Measurements from ENCODE around the gene MCL1.

Gene MCL1

DNA sequence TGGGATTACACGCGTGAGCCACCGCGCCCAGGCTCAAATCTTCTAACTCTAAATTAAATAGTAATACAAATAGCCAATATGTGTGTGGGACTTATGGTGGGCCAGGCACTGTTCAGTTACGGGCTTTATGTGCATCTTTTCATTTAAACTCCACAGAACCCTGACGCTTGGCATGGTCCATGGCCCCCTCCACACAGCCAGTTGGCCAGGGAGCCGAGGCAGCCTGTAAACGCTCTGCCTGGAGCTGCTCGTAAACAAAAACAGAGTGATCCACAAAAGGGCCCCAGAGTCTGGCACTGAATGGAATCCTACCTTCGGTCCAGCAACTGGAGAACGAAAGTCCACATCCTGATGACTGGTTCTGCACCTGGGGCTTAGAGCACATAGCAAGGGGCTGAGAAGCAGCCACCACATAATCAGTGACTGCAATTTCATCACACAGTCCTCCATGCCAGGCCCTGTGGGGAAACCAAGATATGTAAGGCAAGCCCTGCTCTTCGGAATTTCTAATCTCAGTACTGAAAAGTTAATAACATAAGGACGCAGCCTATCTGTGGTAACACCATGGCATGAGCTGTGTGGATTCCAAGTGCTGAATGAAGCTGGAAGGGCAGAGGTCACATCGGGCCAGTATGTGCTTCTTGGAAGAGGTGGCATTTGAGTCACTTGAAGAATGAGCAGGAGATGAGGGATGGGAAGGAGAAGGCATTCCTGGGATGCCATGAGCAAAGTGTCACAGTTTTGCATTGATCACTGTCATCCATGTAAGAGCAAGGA, 43.7 kb downstream of the MCL1 start:
- no peak for DNase-seq

GRCh38 chr1:150534002-150534401, 45.4 kb downstream of the MCL1 start:
- DNase-seq: no peak

- DNase-seq: no peak
These were observed 46.5 kb downstream of the MCL1 start for GRCh38 chr1:150532860-150533259.

DNA sequence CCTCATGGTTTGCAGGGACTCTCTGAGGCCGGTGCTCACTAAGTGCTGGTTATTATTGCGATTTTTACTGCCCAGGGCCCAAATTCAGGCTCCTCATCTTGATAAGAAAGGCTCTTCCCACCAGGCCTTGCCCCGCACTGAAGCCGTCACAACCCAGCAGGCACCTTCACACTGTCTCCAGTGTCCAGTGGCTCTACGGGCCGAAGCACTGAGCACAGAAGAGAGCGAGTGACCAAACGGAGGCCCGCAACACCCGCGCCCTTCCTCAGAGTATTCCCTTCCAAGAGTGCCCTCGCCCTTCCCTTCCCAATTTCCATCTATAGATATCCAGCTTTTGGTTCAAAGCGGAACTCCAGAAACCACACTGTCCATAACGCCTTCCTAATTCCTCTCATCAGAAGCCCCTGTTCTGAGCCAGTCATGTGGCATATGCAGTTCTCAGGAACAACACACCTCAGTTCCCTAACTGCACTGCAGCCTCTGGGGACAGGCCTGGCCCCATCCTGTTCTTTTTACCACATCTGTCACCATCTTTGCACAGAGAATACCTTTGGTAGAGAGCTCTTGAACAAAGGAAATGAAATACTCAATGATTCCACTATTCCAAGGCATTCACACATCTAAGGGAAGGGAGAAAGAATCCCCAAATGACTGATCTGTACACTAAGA, 48.8 kb downstream of the MCL1 start:
- no peak for DNase-seq

- no peak for DNase-seq
These were observed 50.4 kb downstream of the MCL1 start for GRCh38 chr1:150529017-150529416.

GRCh38 chr1:150528196-150528595, 51.2 kb downstream of the MCL1 start:
- no peak for DNase-seq

DNA sequence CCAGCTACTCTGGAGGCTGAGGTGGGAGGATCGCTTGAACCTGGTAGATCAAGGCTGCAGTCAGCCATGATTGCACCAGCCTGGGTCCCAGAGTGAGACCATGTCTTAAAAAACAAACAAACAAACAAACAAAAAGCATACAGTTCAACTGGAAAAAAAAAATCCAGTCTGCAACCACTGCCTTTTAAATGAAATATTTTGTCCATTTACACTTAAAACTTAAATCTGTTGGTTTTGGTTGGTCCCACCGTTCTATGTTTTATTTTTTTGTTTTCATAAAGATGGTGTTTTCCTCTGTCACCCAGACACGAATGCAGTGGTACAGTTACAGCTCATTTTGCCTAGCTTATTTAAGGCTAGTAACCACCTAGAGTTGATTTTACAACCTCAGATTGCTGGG, 54.1 kb downstream of the MCL1 start:
- DNase-seq: no peak
